ENCODE measurements around the gene TICAM1.
"Not testable (repeated sequence)": the region's sequence is repeated elsewhere in the genome, so short reads cannot be mapped to it uniquely, and the experiment has no call there.

TICAM1 gene

GRCh38 chr19:4803736-4804695 lies 27.5 kb downstream of the TICAM1 start:
- DNase-seq: peak; percentile 80
- peak; percentile 85 for ATAC-seq

- DNase-seq: no peak
Observed at GRCh38 chr19:4802711-4803110, 28.8 kb downstream of the TICAM1 start.

DNA sequence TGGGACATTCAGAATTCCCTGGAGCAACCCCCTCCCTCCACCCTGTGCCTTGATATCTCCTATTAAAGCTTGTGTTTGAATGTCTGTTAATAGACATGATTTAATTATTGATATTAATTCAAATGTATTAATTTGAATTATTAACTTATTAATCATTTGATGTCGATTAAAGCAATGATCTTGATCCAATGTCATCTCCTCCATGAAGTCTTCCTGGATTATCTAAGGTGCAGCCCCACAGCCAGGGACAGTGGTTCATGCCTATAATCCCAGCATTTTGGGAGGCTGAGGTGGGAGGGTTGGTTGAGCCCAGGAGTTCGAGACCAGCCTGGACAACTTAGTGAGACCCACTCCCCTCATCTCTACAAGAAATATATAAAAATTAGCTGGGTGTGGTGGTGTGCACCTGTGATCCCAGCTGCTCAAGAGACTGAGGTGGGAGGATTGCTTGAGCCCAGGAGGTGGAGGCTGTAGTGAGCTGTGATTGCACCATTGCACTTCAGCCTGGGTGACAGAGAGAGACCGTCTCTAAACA lies 30.4 kb downstream of the TICAM1 start:
- ATAC-seq: no peak
- DNase-seq: no peak

More at GRCh38 chr19:4802711-4803110, 28.8 kb downstream of the TICAM1 start:
- no peak for ATAC-seq

GRCh38 chr19:4800591-4801081 lies 30.9 kb downstream of the TICAM1 start:
- no peak for DNase-seq
- ATAC-seq: no peak

DNA sequence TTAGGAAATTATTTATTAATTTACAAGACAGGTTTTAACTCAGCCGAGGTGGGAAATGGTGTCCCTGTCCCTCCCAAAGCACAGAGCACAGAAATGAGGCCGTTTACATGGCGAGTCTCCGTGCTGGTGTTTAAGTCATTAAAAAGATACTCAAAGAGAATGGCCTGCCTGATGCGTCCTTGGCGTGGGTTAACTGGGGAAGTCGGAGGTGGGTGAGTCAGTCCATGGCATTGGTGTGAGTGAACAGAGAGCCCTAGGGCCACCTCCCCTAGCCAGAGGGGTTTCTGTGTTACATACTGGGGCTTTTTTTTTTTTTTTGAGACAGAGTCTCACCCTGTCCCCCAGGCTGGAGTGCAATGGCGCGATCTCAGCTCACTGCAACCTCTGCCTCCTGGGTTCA lies 36.1 kb downstream of the TICAM1 start:
- no peak for DNase-seq

GRCh38 chr19:4794971-4795370 lies 36.5 kb downstream of the TICAM1 start:
- no peak for DNase-seq
- ATAC-seq: no peak

More for the DNA sequence above, 36.1 kb downstream of the TICAM1 start:
- no peak for ATAC-seq

DNA sequence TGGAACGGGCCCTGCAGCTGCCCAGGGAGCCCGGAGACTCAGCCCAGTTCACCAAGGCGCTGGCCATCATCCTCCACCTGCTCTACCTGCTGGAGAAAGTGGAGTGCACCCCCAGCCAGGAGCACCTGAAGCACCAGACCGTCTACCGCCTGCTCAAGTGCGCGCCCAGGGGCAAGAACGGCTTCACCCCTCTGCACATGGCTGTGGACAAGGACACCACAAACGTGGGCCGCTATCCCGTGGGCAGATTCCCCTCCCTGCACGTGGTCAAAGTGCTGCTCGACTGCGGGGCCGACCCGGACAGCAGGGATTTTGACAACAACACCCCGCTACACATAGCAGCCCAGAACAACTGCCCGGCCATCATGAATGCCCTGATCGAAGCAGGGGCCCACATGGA lies 38.2 kb downstream of the TICAM1 start:
- not testable (repeated sequence) for DNase-seq, ATAC-seq

GRCh38 chr19:4792866-4793195 lies 38.7 kb downstream of the TICAM1 start:
- ATAC-seq, DNase-seq: not testable (repeated sequence)

DNA sequence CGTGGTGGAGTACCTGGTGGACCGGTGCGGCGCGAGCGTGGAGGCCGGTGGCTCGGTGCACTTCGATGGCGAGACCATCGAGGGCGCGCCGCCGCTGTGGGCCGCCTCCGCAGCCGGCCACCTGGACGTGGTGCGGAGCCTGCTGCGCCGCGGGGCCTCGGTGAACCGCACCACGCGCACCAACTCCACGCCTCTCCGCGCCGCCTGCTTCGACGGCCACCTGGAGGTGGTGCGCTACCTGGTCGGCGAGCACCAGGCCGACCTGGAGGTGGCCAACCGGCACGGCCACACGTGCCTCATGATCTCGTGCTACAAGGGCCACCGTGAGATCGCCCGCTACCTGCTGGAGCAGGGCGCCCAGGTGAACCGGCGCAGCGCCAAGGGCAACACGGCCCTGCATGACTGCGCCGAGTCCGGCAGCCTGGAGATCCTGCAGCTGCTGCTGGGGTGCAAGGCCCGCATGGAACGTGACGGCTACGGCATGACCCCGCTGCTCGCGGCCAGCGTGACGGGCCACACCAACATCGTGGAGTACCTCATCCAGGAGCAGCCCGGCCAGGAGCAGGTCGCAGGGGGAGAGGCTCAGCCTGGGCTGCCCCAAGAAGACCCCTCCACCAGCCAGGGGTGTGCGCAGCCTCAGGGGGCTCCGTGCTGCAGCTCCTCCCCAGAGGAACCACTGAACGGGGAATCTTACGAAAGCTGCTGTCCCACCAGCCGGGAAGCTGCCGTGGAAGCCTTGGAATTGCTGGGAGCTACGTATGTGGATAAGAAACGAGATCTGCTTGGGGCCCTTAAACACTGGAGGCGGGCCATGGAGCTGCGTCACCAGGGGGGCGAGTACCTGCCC lies 39.3 kb downstream of the TICAM1 start:
- not testable (repeated sequence) for DNase-seq, ATAC-seq

DNA sequence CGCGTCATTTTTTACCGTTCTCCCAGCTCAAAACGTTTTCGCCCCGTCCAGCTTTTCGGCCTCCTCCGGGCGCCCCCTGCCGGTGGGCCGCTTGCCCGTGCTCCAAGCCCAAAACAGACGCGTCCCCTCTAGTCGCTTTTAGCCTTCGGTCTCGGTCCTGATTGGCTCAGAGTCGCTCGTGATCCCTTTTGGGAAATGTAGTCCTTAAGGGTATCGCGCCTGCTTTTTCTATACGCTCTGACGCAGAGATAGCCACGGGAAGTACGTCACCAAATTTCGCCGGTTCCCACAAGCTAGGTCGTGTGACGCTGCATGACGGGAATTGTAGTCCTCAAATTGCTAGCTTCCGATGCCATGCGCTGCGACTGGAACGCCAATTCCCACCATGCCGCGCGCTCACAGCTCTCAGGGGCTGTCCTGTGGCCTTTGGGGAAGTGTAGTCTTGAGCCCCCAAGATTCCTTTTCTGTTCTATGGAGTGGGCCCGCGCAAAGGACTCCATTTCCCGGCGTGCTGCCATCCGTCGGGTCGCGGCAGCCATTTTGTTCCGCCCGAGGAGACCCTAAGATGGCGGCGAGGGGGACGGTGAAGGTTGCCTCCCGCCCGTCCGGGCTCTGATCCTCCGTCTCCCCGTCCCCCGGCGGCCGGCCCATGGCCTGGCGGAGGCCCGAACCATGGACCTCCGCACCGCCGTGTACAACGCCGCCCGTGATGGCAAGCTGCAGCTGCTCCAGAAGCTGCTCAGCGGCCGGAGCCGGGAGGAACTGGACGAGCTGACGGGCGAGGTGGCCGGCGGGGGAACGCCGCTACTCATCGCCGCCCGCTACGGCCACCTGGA lies 40.1 kb downstream of the TICAM1 start, which contains the start of gene FEM1A:
FEM1A (plus strand) TSS at position 552 of the 836 bp plus-strand sequence; CDS start at position 673, 121 bp downstream.
- ATAC-seq (peak; percentile 98), DNase-seq (peak; percentile 99)

- DNase-seq, ATAC-seq: not testable (repeated sequence)
Observed at GRCh38 chr19:4786412-4787016, 45.0 kb downstream of the TICAM1 start.

DNA sequence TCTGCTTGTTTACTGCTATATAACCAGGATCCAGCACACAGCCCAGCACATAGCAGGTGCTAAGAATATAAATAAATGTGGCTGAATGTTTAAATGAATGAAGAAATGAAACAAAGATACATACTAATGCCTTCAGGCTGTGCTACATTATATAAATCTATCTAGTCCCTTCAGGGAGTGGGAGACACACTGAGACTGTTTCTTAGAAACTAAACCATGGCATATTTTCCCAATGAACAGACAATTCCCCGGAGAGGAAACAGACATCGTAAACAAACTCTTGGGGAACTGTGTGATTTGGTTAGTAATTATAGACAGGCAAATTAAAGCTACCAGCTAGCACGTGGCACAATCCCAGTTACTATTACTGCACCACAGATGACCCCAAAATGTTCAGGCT lies 49.7 kb downstream of the TICAM1 start:
- no peak for ATAC-seq
- DNase-seq: no peak

DNA sequence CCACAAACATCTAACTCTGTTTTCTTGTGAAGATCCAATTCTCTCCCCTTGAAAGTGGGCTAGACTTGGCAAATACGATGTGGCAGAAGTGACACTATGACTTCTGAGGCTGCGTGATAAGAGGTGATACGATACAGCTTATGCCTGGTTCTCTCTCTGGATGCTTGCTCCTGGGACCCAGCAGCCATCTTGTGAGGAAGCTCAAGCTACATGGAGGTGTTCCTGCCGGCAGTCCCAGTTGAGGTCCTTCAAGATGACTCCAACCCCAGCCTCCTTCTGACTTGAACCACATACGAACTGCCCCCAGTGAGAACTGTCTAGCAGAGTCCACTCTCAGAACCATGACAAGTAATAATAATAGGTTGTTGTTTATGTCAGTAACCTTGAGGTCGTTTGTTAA lies 50.7 kb downstream of the TICAM1 start:
- no peak for ATAC-seq

GRCh38 chr19:4778124-4778523 lies 53.4 kb downstream of the TICAM1 start:
- ATAC-seq, DNase-seq: not testable (repeated sequence)

More for the DNA sequence above, 50.7 kb downstream of the TICAM1 start:
- no peak for DNase-seq

DNA sequence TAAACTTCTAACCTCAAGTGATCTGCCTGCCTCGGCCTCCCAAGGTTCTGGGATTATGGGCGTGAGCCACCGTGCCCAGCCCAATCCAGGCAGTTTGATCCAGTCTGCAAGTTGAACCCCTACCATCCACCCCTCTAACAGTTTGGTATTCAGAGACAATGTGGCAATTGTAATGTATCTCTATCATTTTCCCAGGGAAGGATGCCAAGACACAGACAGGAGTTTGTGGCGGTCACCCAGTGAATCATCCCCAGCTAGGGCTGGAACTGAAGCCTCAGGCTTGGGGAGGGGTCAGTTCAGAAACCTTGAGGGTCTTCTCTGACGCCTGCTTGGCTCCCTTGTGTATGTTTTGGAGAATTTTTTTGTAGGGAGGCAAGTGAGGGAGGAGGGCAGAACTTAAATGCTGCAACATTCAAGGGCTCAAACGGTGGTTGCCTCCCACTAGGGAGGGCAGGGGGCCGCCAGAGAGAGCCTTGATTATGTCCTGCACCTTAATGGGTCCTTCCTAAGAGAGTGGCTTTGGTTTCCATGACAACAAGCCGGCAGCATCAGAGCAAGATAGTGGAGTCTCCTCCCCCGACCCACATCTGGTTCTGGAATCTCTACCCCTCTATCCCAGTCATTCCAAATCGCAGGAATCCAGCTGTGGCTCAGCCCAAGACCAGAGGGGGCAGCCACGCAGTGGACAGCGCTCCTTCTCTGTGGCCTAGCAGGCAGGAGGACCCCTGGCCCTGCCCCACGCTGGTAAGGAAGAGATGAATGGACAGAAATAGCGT lies 54.9 kb downstream of the TICAM1 start:
- no peak for DNase-seq
- ATAC-seq: no peak

DNA sequence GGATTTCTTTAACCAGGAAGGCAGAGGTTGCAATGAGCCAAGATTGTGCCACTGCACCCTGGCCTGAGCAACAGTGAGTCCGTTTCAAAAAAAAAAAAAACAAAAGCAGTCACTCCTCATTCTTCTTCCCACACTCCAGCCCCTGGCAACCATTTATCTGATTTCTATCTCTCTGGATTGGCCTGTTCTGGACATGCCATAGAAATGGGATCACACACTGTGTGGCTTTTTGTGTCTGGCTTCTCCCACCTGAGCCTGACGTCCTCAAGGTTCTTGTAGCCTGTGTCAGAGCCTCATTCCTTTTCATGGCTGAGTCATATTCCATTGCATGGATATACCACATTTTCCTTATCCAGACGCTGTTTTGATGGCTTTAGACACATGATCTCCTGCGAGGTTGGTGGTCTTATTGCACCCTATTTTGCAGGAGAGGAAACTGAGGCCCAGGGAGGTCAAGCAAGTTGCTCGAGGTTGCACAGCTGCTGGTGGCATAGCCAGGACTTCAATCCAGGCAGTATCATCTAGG lies 55.8 kb downstream of the TICAM1 start:
- DNase-seq (no peak), ATAC-seq (no peak)

GRCh38 chr19:4774136-4774535 lies 57.4 kb downstream of the TICAM1 start:
- ATAC-seq (no peak), DNase-seq (no peak)

DNA sequence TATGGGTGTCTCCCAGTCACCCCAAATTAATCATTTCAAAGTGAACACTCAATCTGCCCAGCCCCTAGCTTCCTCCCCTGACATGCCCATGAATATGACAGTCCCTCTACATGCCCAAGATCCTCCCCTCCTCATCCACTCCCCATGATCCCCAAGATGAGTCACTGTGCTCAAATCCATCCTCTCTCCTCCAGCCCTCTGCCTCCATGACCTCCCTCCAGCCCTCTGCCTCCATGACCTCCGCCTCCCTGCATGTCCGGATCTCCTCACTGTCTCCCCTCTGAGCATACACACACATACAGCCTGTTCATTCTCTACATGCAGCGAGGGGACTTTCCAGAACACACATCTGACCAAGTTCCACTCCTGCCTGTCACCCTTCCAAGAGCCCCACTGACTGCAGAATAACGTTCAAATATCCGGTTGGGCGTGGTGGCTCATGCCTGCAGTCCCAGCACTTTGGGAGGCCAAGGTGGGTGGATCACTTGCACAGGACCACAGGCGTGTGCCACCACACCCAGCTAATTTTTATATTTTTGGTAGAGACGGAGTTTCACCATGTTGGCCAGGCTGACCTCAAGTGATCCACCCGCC lies 58.4 kb downstream of the TICAM1 start:
- ATAC-seq (no peak), DNase-seq (no peak)

GRCh38 chr19:4772566-4772965 lies 58.9 kb downstream of the TICAM1 start:
- ATAC-seq (no peak), DNase-seq (no peak)
